ENCODE measurements around the gene TMEM132D. TPM values are rescaled to one million over a fixed set of nuclear protein-coding genes. Genes with fewer than 3 reads are reported as not detected.

TMEM132D gene
- total and polyA plus RNA-seq, 2 experiments from 2014 or later, result 2.0 to 2.4 TPM

GRCh38 chr12:129868575-129868974 is 35.2 kb downstream of the TMEM132D start:
- Histone ChIP-seq H4K20me1 (ENCODE audit: insufficient read depth, poor library complexity, severe bottlenecking) (no peaks in the 10 kb centered on the region), H2AFZ (no peak overlapping the region), H3K27me3 (no peaks in the 10 kb centered on the region), H3K4me1 (ENCODE audit: insufficient read depth) (no peaks in the 10 kb centered on the region), H3K79me2 (no peaks in the 10 kb centered on the region), H3K9me3 (ENCODE audit: low read depth) (no peaks in the 10 kb centered on the region), H3K9me2 (replicated peaks; ENCODE audit: insufficient read depth) (no peaks in the 10 kb centered on the region), H3K4me2 (no peak overlapping the region), H3K36me3 (replicated peaks; ENCODE audit: insufficient read depth, low read depth) (no peaks in the 10 kb centered on the region), H3K4me3 (no peak overlapping the region), H3K27ac (no peak overlapping the region)
- DNase-seq (ENCODE audit: low spot score), result no peak
- WGBS (ENCODE audit: low lambda C conversion rate, missing lambda C conversion rate), result 86% methylated on average over 8 of the region's 8 CpGs
- no peak for TF ChIP-seq EZH2 (IDR thresholded peaks at IDR 0.05; ENCODE audit: borderline replicate concordance)
- no peak for TF ChIP-seq CTCF (IDR thresholded peaks at IDR 0.05; ENCODE audit: poor library complexity)
- TF ChIP-seq EZH2phosphoT487 (IDR thresholded peaks at IDR 0.05; ENCODE audit: low read depth, severe bottlenecking, unreplicated experiment), result no peak

- TF ChIP-seq CTCF (IDR thresholded peaks at IDR 0.05; ENCODE audit: poor library complexity), result no peak
- no peak for TF ChIP-seq EZH2 (IDR thresholded peaks at IDR 0.05; ENCODE audit: borderline replicate concordance)
- TF ChIP-seq EZH2phosphoT487 (IDR thresholded peaks at IDR 0.05; ENCODE audit: low read depth, severe bottlenecking, unreplicated experiment), result no peak
- H3K27me3 ChIP-seq, result no peaks in the 10 kb centered on the region
- 68% methylated on average over 4 of the region's 4 CpGs for WGBS (ENCODE audit: low lambda C conversion rate, missing lambda C conversion rate)
- no peaks in the 10 kb centered on the region for H3K36me3 ChIP-seq (replicated peaks; ENCODE audit: insufficient read depth, low read depth)
- no peaks in the 10 kb centered on the region for H3K9me2 ChIP-seq (replicated peaks; ENCODE audit: insufficient read depth)
- H2AFZ ChIP-seq, result no peak overlapping the region
- H3K9me3 ChIP-seq (ENCODE audit: low read depth), result no peaks in the 10 kb centered on the region
- no peaks in the 10 kb centered on the region for H3K79me2 ChIP-seq
- H4K20me1 ChIP-seq (ENCODE audit: insufficient read depth, poor library complexity, severe bottlenecking), result no peaks in the 10 kb centered on the region
- no peak overlapping the region for H3K4me3 ChIP-seq
- H3K4me1 ChIP-seq (ENCODE audit: insufficient read depth), result no peaks in the 10 kb centered on the region
- DNase-seq (ENCODE audit: low spot score), result no peak
- H3K27ac ChIP-seq, result no peak overlapping the region
- H3K4me2 ChIP-seq, result no peak overlapping the region
Observed at GRCh38 chr12:129863938-129864337, 39.9 kb downstream of the TMEM132D start.

GRCh38 chr12:129862561-129863175 is 41.2 kb downstream of the TMEM132D start:
- TF ChIP-seq CTCF (IDR thresholded peaks at IDR 0.05; ENCODE audit: poor library complexity) (no peak), EZH2 (IDR thresholded peaks at IDR 0.05; ENCODE audit: borderline replicate concordance) (no peak), EZH2phosphoT487 (IDR thresholded peaks at IDR 0.05; ENCODE audit: low read depth, severe bottlenecking, unreplicated experiment) (no peak)
- Histone ChIP-seq H3K9me2 (replicated peaks; ENCODE audit: insufficient read depth) (no peaks in the 10 kb centered on the region), H3K9me3 (ENCODE audit: low read depth) (no peaks in the 10 kb centered on the region), H3K4me3 (no peak overlapping the region), H2AFZ (no peak overlapping the region), H3K4me2 (no peak overlapping the region), H3K27me3 (no peaks in the 10 kb centered on the region), H3K36me3 (replicated peaks; ENCODE audit: insufficient read depth, low read depth) (no peaks in the 10 kb centered on the region), H3K4me1 (ENCODE audit: insufficient read depth) (no peaks in the 10 kb centered on the region), H3K27ac (no peak overlapping the region), H3K79me2 (no peaks in the 10 kb centered on the region), H4K20me1 (ENCODE audit: insufficient read depth, poor library complexity, severe bottlenecking) (no peaks in the 10 kb centered on the region)
- DNase-seq (ENCODE audit: low spot score), result no peak
- 60% methylated on average over 7 of the region's 7 CpGs for WGBS (ENCODE audit: low lambda C conversion rate, missing lambda C conversion rate)
